Fibroblast of lung (primary cell): Measurements from ENCODE around the gene MFN1. TPM values are rescaled to one million over a fixed set of nuclear protein-coding genes. Genes with fewer than 3 reads are reported as not detected.

Source experiments
- DNase-seq, 2 donors: peaks; one replicate each; pipeline versions ENCODE4 v3.0.0 to v3.0.0-alpha.2; 2010; ENCODE audit warnings: low read depth in 2 of 2
- H2AFZ ChIP-seq: 2 replicates; pipeline ENCODE4 v1.5.1; 2012; ENCODE audit warnings: low read length, control low read depth, inconsistent platforms
- H3K27ac ChIP-seq: 2 replicates; pipeline ENCODE4 v1.5.1; 2011; ENCODE audit warnings: low read length, control low read depth; ENCODE audit not compliant: insufficient read depth
- H3K27me3 ChIP-seq: 2 replicates; pipeline ENCODE4 v1.5.1; 2011; ENCODE audit warnings: mild to moderate bottlenecking, low read length; ENCODE audit not compliant: control insufficient read depth, insufficient read depth
- H3K36me3 ChIP-seq: 2 replicates; pipeline ENCODE4 v1.5.1; 2011; ENCODE audit warnings: low read length; ENCODE audit not compliant: control insufficient read depth, insufficient read depth
- H3K4me1 ChIP-seq: 2 replicates; pipeline ENCODE4 v1.5.1; 2011; ENCODE audit warnings: low read length; ENCODE audit not compliant: control insufficient read depth, insufficient read depth; ENCODE audit errors: extremely low read depth
- H3K4me2 ChIP-seq: 2 replicates; pipeline ENCODE4 v1.5.1; 2011; ENCODE audit warnings: low read length, control low read depth; ENCODE audit not compliant: insufficient read depth; ENCODE audit errors: extremely low read depth
- H3K4me3 ChIP-seq, 4 experiments: fragments of 200-600 bp in 1 of 4; sonication (generic) in 1 of 4; replicated peaks in 1 of 4; 2 replicates each; pipeline ENCODE4 v1.5.1; 2011 to 2016; ENCODE audit warnings: low read length in 4 of 4, low read depth in 3 of 4, mild to moderate bottlenecking in 3 of 4, control low read depth in 2 of 4, inconsistent platforms in 1 of 4, mixed read lengths in 1 of 4; ENCODE audit not compliant: insufficient read depth in 1 of 4; ENCODE audit errors: control extremely low read depth in 1 of 4
- H3K79me2 ChIP-seq: 2 replicates; pipeline ENCODE4 v1.5.1; 2012; ENCODE audit warnings: mild to moderate bottlenecking, low read length, inconsistent platforms; ENCODE audit not compliant: control insufficient read depth, insufficient read depth
- H3K9ac ChIP-seq: 2 replicates; pipeline ENCODE4 v1.5.1; 2011; ENCODE audit warnings: mild to moderate bottlenecking, low read length, control low read depth; ENCODE audit not compliant: insufficient read depth
- H3K9me3 ChIP-seq: 2 replicates; pipeline ENCODE4 v1.5.1; 2012; ENCODE audit warnings: low read depth, low read length; ENCODE audit not compliant: control insufficient read depth, insufficient read depth
- H4K20me1 ChIP-seq: 2 replicates; pipeline ENCODE4 v1.5.1; 2011; ENCODE audit warnings: low read length; ENCODE audit not compliant: control insufficient read depth, insufficient read depth; ENCODE audit errors: extremely low read depth
- EZH2 ChIP-seq: IDR thresholded peaks from 2 replicates; pipeline ENCODE4 v1.5.1; 2012; ENCODE audit warnings: low read length, control low read depth, mild to moderate bottlenecking; ENCODE audit errors: missing control alignments
- polyA plus RNA-seq, 2 donors: library from polyadenylated mRNA; depleted of rRNA in 1 of 2; stranded (reverse) in 1 of 2; unstranded in 1 of 2; fragments of >200 nt; gene quantifications; 2 replicates each; pipeline ENCODE4 v1.2.1, GENCODE V29; 2011 to 2012; ENCODE audit warnings: missing spikeins in 1 of 2
- total RNA-seq: library from RNA; depleted of rRNA; stranded (reverse); fragments of >200 nt; gene quantifications from 2 replicates; pipeline ENCODE4 v1.2.1, GENCODE V29; 2014
- TF ChIP-seq, protein P1 (sequence below), 2 donors: IDR thresholded peaks in 1 of 2; conservative IDR thresholded peaks in 1 of 2; 1 replicate in 1 of 2; 2 replicates in 1 of 2; pipeline ENCODE4 v1.5.1; 2011 to 2012; ENCODE audit warnings: low read length in 2 of 2, control low read depth in 1 of 2, inconsistent platforms in 1 of 2, low read depth in 1 of 2, mild to moderate bottlenecking in 1 of 2

Gene MFN1
- total and polyA plus RNA-seq, 2 donors (not counting 1 experiment from before 2014, with no cell fraction given) = 48.1 to 52.8 TPM

DNA sequence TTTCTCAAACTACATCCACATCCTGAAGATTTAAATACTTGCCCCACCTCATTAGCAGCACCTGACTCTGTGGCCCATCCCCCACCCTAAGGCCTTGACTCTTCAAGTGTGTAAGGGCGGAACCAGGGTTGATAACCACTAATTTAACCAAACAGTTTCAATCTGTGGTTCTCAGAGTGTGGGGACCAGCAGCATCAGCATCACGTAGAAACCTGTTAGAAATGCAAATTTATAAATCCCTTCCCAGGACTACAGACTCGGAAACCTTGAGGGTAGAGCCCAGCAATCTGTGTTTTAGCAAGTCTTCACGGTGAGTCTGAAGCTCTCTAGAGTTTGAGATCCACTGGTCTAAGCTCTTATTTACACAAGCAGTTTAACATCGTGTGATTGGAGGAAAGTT, 91.3 kb downstream of the MFN1 start:
- H4K20me1 ChIP-seq = no peaks in the 10 kb centered on the region
- H3K27me3 ChIP-seq = no peaks in the 10 kb centered on the region
- H3K9ac ChIP-seq = no peak overlapping the region
- H3K9me3 ChIP-seq = no peaks in the 10 kb centered on the region
- H3K27ac ChIP-seq = no peak overlapping the region
- H3K4me3 ChIP-seq = no peak overlapping the region
- H3K79me2 ChIP-seq = peaks cover 71% of the 10 kb centered on the region
- no peaks in the 10 kb centered on the region for H3K4me1 ChIP-seq
- no peaks in the 10 kb centered on the region for H3K36me3 ChIP-seq
- H2AFZ ChIP-seq = no peak overlapping the region
- no peak overlapping the region for H3K4me2 ChIP-seq
- TF ChIP-seq, protein P1, sequence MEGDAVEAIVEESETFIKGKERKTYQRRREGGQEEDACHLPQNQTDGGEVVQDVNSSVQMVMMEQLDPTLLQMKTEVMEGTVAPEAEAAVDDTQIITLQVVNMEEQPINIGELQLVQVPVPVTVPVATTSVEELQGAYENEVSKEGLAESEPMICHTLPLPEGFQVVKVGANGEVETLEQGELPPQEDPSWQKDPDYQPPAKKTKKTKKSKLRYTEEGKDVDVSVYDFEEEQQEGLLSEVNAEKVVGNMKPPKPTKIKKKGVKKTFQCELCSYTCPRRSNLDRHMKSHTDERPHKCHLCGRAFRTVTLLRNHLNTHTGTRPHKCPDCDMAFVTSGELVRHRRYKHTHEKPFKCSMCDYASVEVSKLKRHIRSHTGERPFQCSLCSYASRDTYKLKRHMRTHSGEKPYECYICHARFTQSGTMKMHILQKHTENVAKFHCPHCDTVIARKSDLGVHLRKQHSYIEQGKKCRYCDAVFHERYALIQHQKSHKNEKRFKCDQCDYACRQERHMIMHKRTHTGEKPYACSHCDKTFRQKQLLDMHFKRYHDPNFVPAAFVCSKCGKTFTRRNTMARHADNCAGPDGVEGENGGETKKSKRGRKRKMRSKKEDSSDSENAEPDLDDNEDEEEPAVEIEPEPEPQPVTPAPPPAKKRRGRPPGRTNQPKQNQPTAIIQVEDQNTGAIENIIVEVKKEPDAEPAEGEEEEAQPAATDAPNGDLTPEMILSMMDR (conservative IDR thresholded peaks at IDR 0.05 in 1 of 2, IDR thresholded peaks at IDR 0.05 in 1 of 2; ENCODE audit: low read depth in 1 of 2, low read length in 2 of 2) = no peak
- TF ChIP-seq EZH2 = no peak
- DNase-seq = no peak

Other genes starting within 250 kb of the MFN1 start
- 24.7 and 28.9 TPM in 2 replicates for gene PIK3CA, start 199.4 kb upstream of the MFN1 start, total RNA-seq
- 14.6 and 20.8 TPM in 2 replicates for gene PIK3CA, start 199.4 kb upstream of the MFN1 start, polyA plus RNA-seq
- gene KCNMB3, start 96.6 kb upstream of the MFN1 start, total RNA-seq = 0.77 and 1.5 TPM in 2 replicates
- gene KCNMB3, start 96.6 kb upstream of the MFN1 start, polyA plus RNA-seq = 0.76 and 1.3 TPM in 2 replicates
- gene ZNF639, start 24.7 kb upstream of the MFN1 start, total RNA-seq = 41.1 and 49.3 TPM in 2 replicates
- gene ZNF639, start 24.7 kb upstream of the MFN1 start, polyA plus RNA-seq = 24.9 and 28.4 TPM in 2 replicates
- gene GNB4, start 103.8 kb downstream of the MFN1 start, total RNA-seq = 49.6 and 55.7 TPM in 2 replicates
- 56.9 and 83.1 TPM in 2 replicates for gene GNB4, start 103.8 kb downstream of the MFN1 start, polyA plus RNA-seq
- 41.9 and 48.6 TPM in 2 replicates for gene ACTL6A, start 215.2 kb downstream of the MFN1 start, total RNA-seq
- 58.3 and 78.1 TPM in 2 replicates for gene ACTL6A, start 215.2 kb downstream of the MFN1 start, polyA plus RNA-seq